ENCODE data around the gene ALK. TPM values are rescaled to one million over a fixed set of nuclear protein-coding genes. Genes with fewer than 3 reads are reported as not detected.

Gene ALK
- total RNA-seq, 1 experiment from 2014 or later, result not detected

- no peaks in the 10 kb centered on the region for H3K79me1 ChIP-seq (ENCODE audit: insufficient read depth, low read depth, low read length, poor library complexity, severe bottlenecking)
- WGBS (ENCODE audit: extremely low coverage, insufficient read length, low lambda C conversion rate), result no CpG with 5 or more reads among the region's 3 CpGs
- H4K20me1 ChIP-seq (ENCODE audit: control insufficient read depth, insufficient read depth, insufficient read length), result no peaks in the 10 kb centered on the region
- no peaks in the 10 kb centered on the region for H3K9me3 ChIP-seq (ENCODE audit: control insufficient read depth, low read depth, low read length)
- no peak for DNase-seq
- peaks cover 5% of the 10 kb centered on the region for H3K27me3 Mint-ChIP-seq (ENCODE audit: low read depth)
- no peak overlapping the region for H4K5ac ChIP-seq (ENCODE audit: insufficient read length, low read depth, low read length)
- H4K91ac ChIP-seq (ENCODE audit: insufficient read length, low read depth, low read length), result no peak overlapping the region
- no peak overlapping the region for H3T11ph ChIP-seq (ENCODE audit: low read length)
- H2BK15ac ChIP-seq (ENCODE audit: low read depth, low read length), result no peak overlapping the region
- H3K4me1 ChIP-seq (ENCODE audit: insufficient read depth, low read length), result no peaks in the 10 kb centered on the region
- H2BK20ac ChIP-seq (ENCODE audit: low read depth, low read length, poor library complexity, severe bottlenecking), result no peak overlapping the region
- H3K4me1 Mint-ChIP-seq, result peaks cover 12 to 21% of the 10 kb centered on the region in 2 experiments
- H3K27me3 ChIP-seq (ENCODE audit: insufficient read depth, low read length), result no peaks in the 10 kb centered on the region
- no peak overlapping the region for H3K23ac ChIP-seq (ENCODE audit: insufficient read length, low read depth, low read length)
- H3K9ac ChIP-seq (ENCODE audit: extremely low read depth, insufficient read length, low read length), result no peak overlapping the region
- no peaks in the 10 kb centered on the region for H3K9me3 Mint-ChIP-seq
- H2BK120ac ChIP-seq (ENCODE audit: low read depth, low read length, poor library complexity, severe bottlenecking), result no peak overlapping the region
- no peak for TF ChIP-seq CTCF (conservative IDR thresholded peaks at IDR 0.05)
- H2BK5ac ChIP-seq (ENCODE audit: insufficient read length, low read length), result no peak overlapping the region
- no peak overlapping the region for H2AFZ ChIP-seq (ENCODE audit: low read length)
- H3K4me3 Mint-ChIP-seq, result no peak overlapping the region
- H3K27ac ChIP-seq (ENCODE audit: insufficient read length, low read depth, low read length), result no peak overlapping the region
- H3K36me3 Mint-ChIP-seq (ENCODE audit: insufficient read depth in 1 of 3, low read depth in 3 of 3), result no peaks in the 10 kb centered on the region
- H2BK12ac ChIP-seq (ENCODE audit: insufficient read length, low read depth, low read length), result no peak overlapping the region
- no peak overlapping the region for H4K8ac ChIP-seq (replicated peaks; ENCODE audit: insufficient read length, low read depth, low read length)
- no peak overlapping the region for H2AK5ac ChIP-seq (ENCODE audit: insufficient read length, low read length)
- no peak overlapping the region for H3K4me2 ChIP-seq (ENCODE audit: insufficient read depth, insufficient read length, low read length)
- H3K79me2 ChIP-seq (ENCODE audit: insufficient read depth, low read length), result no peaks in the 10 kb centered on the region
- no peak overlapping the region for H3K27ac Mint-ChIP-seq
- H3K56ac ChIP-seq (ENCODE audit: insufficient read length, low read depth, low read length), result no peak overlapping the region
- H3K23me2 ChIP-seq (ENCODE audit: insufficient read length, low read depth, low read length, poor library complexity, severe bottlenecking), result no peaks in the 10 kb centered on the region
- no peak overlapping the region for H3K4ac ChIP-seq (ENCODE audit: low read depth, low read length)
- no peak overlapping the region for H3K18ac ChIP-seq (ENCODE audit: insufficient read length, low read depth, low read length)
- H3K14ac ChIP-seq (ENCODE audit: insufficient read depth, low read length), result no peak overlapping the region
Observed at GRCh38 chr2:29799628-29800027, 121.8 kb downstream of the ALK start.
